ENCODE results near the gene SFXN1. TPM values are rescaled to one million over a fixed set of nuclear protein-coding genes. Genes with fewer than 3 reads are reported as not detected.

SFXN1 gene
- total and polyA plus RNA-seq, 2 of the 4 experiments (the other 2 are of a cell fraction), result 131 to 410 TPM

- Histone ChIP-seq H4K8ac (ENCODE audit: low read depth in 2 of 2, low read length in 2 of 2) (no peak overlapping the region), H2AFZ (replicated peaks; ENCODE audit: low read length, poor library complexity) (no peak overlapping the region), H3K9me3 (ENCODE audit: control insufficient read depth, insufficient read depth, low read length) (no peaks in the 10 kb centered on the region), H2BK20ac (ENCODE audit: low read depth, low read length) (no peak overlapping the region), H3K4me2 (ENCODE audit: low read depth, low read length) (no peak overlapping the region), H3K23ac (ENCODE audit: low read depth, low read length) (no peak overlapping the region), H2BK15ac (ENCODE audit: low read depth, low read length) (no peak overlapping the region), H3K14ac (replicated peaks; ENCODE audit: low read depth, low read length) (no peak overlapping the region), H3K56ac (ENCODE audit: extremely low read depth, insufficient read depth, low read length) (no peak overlapping the region), H4K5ac (ENCODE audit: low read depth, low read length) (no peak overlapping the region), H3K18ac (ENCODE audit: low read depth, low read length) (no peak overlapping the region), H2AK9ac (replicated peaks; ENCODE audit: low read depth, low read length, poor library complexity) (no peak overlapping the region), H3K27me3 (ENCODE audit: control insufficient read depth, insufficient read depth, low read length) (peaks cover 10% of the 10 kb centered on the region; the same call in 1 of the 2 replicates), H3K79me1 (ENCODE audit: low read depth in 1 of 2, low read length in 2 of 2) (no peaks in the 10 kb centered on the region), H3K36me3 (ENCODE audit: control insufficient read depth, insufficient read depth, low read length) (no peaks in the 10 kb centered on the region), H3K4me3 (ENCODE audit: insufficient read depth, low read depth, low read length) (no peak overlapping the region), H4K20me1 (ENCODE audit: insufficient read depth, low read length) (no peaks in the 10 kb centered on the region), H2BK5ac (ENCODE audit: low read depth, low read length, poor library complexity, severe bottlenecking) (no peak overlapping the region), H2AK5ac (ENCODE audit: low read depth, low read length) (no peak overlapping the region), H3K4ac (ENCODE audit: low read depth, low read length) (no peak overlapping the region), H2BK120ac (ENCODE audit: low read depth, low read length) (no peak overlapping the region), H3K9ac (ENCODE audit: low read depth, low read length) (no peak overlapping the region), H3K4me1 (ENCODE audit: control insufficient read depth, insufficient read depth, low read length) (peaks cover 2% of the 10 kb centered on the region; the same call in 1 of the 2 replicates), H4K91ac (ENCODE audit: insufficient read depth, low read depth, low read length) (no peak overlapping the region), H3K27ac (ENCODE audit: insufficient read depth, low read length) (no peak overlapping the region), H3K9me1 (ENCODE audit: insufficient read depth, low read length) (no peaks in the 10 kb centered on the region)
- dilution Hi-C loops (cut with HindIII; ENCODE audit: low sequenced_read_pairs, unreplicated experiment), result no loop called here
- DNase-seq, result no peak
- TF ChIP-seq BHLHE40 (IDR thresholded peaks at IDR 0.05; ENCODE audit: low read depth, low read length), result no peak
- no peak for TF ChIP-seq FOS (IDR thresholded peaks at IDR 0.05; ENCODE audit: low read depth, low read length)
- TF ChIP-seq RAD21 (IDR thresholded peaks at IDR 0.05; ENCODE audit: low read length), result no peak
- no peak for TF ChIP-seq CTCF (conservative IDR thresholded peaks at IDR 0.05; ENCODE audit: low read depth, low read length)
- TF ChIP-seq RFX5 (IDR thresholded peaks at IDR 0.05; ENCODE audit: low read depth, low read length), result no peak
- TF ChIP-seq MAFK (IDR thresholded peaks at IDR 0.05; ENCODE audit: low read depth, low read length), result no peak
- TF ChIP-seq CEBPB (IDR thresholded peaks at IDR 0.05; ENCODE audit: low read depth, low read length), result no peak
- TF ChIP-seq USF2 (IDR thresholded peaks at IDR 0.05; ENCODE audit: low read depth, low read length), result no peak
- TF ChIP-seq NFE2L2 (IDR thresholded peaks at IDR 0.05; ENCODE audit: low read depth, low read length), result no peak
- TF ChIP-seq CHD1 (IDR thresholded peaks at IDR 0.05; ENCODE audit: low read depth, low read length), result no peak
- POLR2A ChIA-PET (ENCODE audit: unreplicated experiment), result no interaction called here
- CTCF ChIA-PET, result interaction anchor here (1.5 to 2.1 kb wide), 3 partner anchors 13 to 323 kb away, joined by 3 to 16 read pairs (median 4); no protein-coding TSS in a partner anchor
- no TSS peak for BruUV-seq (replicated peaks)
- no CpG with 5 or more reads among the region's 3 CpGs for WGBS, 2 experiments (ENCODE audit: extremely low coverage in 2 of 2, insufficient read length in 1 of 2)
- in situ Hi-C loops (cut with MboI; ENCODE audit: low sequenced_read_pairs), result no loop called here
- intact Hi-C loops (cut with micrococcal nuclease), result no loop called here
- ATAC-seq (ENCODE audit: low read depth), result no peak
Measured at GRCh38 chr5:175463641-175464040, 14.7 kb upstream of the SFXN1 start.
